ENCODE results near the gene FNDC1.

- TF ChIP-seq EZH2 (IDR thresholded peaks at IDR 0.05; ENCODE audit: borderline replicate concordance, insufficient read depth, low read depth, low read length, poor library complexity, severe bottlenecking) (no peak), CTCF (IDR thresholded peaks at IDR 0.05) (no peak)
Observed at GRCh38 chr6:159254186-159254585, 85.0 kb downstream of the FNDC1 start.

Data from B cell (primary cell).